IPS-20b (cell line): ENCODE results near the gene CLEC2D.
"Not testable (repeated sequence)": the region's sequence is repeated elsewhere in the genome, so short reads cannot be mapped to it uniquely, and the experiment has no call there.

ENCODE experiments used
- H3K27ac ChIP-seq: one replicate; pipeline ENCODE4 v1.5.1; 2013; ENCODE audit warnings: low read length
- H3K27me3 ChIP-seq: 2 replicates; pipeline ENCODE4 v1.6.1; 2013; ENCODE audit warnings: mild to moderate bottlenecking, low read length, inconsistent platforms; ENCODE audit not compliant: insufficient read depth
- H3K36me3 ChIP-seq: 2 replicates; pipeline ENCODE4 v1.6.1; 2013; ENCODE audit warnings: low read depth, mild to moderate bottlenecking, inconsistent platforms, low read length, moderate library complexity; ENCODE audit not compliant: insufficient read depth
- H3K4me1 ChIP-seq: 2 replicates; pipeline ENCODE4 v1.6.1; 2013; ENCODE audit warnings: mild to moderate bottlenecking, control low read depth, inconsistent platforms, low read length, moderate library complexity; ENCODE audit not compliant: insufficient read depth
- H3K4me3 ChIP-seq: 2 replicates; pipeline ENCODE4 v1.5.1; 2013; ENCODE audit warnings: mild to moderate bottlenecking, low read length, inconsistent platforms
- H3K9ac ChIP-seq: 2 replicates; pipeline ENCODE4 v1.6.1; 2013; ENCODE audit warnings: low read depth, mild to moderate bottlenecking, inconsistent platforms, low read length, moderate library complexity
- H3K9me3 ChIP-seq: 2 replicates; pipeline ENCODE4 v1.6.1; 2013; ENCODE audit warnings: mild to moderate bottlenecking, low read depth, low read length, inconsistent platforms; ENCODE audit not compliant: insufficient read depth

The CLEC2D gene

GRCh38 chr12:9687228-9687627 lies 17.7 kb downstream of the CLEC2D start:
- no peak overlapping the region for H3K27ac ChIP-seq
- H3K9ac ChIP-seq, result no peak overlapping the region
- no peaks in the 10 kb centered on the region for H3K4me1 ChIP-seq
- H3K36me3 ChIP-seq, result peaks cover 19% of the 10 kb centered on the region; the same call in 1 of the 2 replicates
- H3K27me3 ChIP-seq, result no peaks in the 10 kb centered on the region
- H3K4me3 ChIP-seq, result no peak overlapping the region
- no peaks in the 10 kb centered on the region for H3K9me3 ChIP-seq

GRCh38 chr12:9692909-9693308 lies 23.4 kb downstream of the CLEC2D start:
- no peak overlapping the region for H3K9ac ChIP-seq
- H3K4me3 ChIP-seq, result no peak overlapping the region
- H3K9me3 ChIP-seq, result peaks cover 12% of the 10 kb centered on the region
- H3K4me1 ChIP-seq, result no peaks in the 10 kb centered on the region
- H3K27me3 ChIP-seq, result no peaks in the 10 kb centered on the region
- H3K36me3 ChIP-seq, result peaks cover 43% of the 10 kb centered on the region
- H3K27ac ChIP-seq, result no peak overlapping the region

- no peaks in the 10 kb centered on the region for H3K27me3 ChIP-seq
- peaks cover 17% of the 10 kb centered on the region for H3K9me3 ChIP-seq
- H3K4me1 ChIP-seq, result no peaks in the 10 kb centered on the region
- no peak overlapping the region for H3K9ac ChIP-seq
- no peak overlapping the region for H3K27ac ChIP-seq
- no peak overlapping the region for H3K4me3 ChIP-seq
- peaks cover 32% of the 10 kb centered on the region for H3K36me3 ChIP-seq
Observed at GRCh38 chr12:9694241-9694640, 24.7 kb downstream of the CLEC2D start.

- H3K9ac ChIP-seq, H3K27ac ChIP-seq, H3K27me3 ChIP-seq, H3K4me3 ChIP-seq, H3K4me1 ChIP-seq: not testable (repeated sequence)
- Histone ChIP-seq H3K9me3 (peaks cover 24% of the 10 kb centered on the region), H3K36me3 (peaks cover 25% of the 10 kb centered on the region)
Observed at GRCh38 chr12:9695150-9695549, 25.6 kb downstream of the CLEC2D start.

GRCh38 chr12:9695661-9696060 lies 26.1 kb downstream of the CLEC2D start:
- Histone ChIP-seq H3K36me3 (peaks cover 25% of the 10 kb centered on the region), H3K9me3 (peaks cover 24% of the 10 kb centered on the region)
- H3K4me1 ChIP-seq, H3K4me3 ChIP-seq, H3K27ac ChIP-seq, H3K27me3 ChIP-seq, H3K9ac ChIP-seq: not testable (repeated sequence)

- Histone ChIP-seq H3K27me3 (no peaks in the 10 kb centered on the region), H3K4me3 (no peak overlapping the region), H3K4me1 (no peaks in the 10 kb centered on the region), H3K9ac (no peak overlapping the region), H3K9me3 (peaks cover 24% of the 10 kb centered on the region), H3K36me3 (peaks cover 24% of the 10 kb centered on the region), H3K27ac (no peak overlapping the region)
Observed at GRCh38 chr12:9697619-9698018, 28.1 kb downstream of the CLEC2D start.

GRCh38 chr12:9698681-9699080 lies 29.2 kb downstream of the CLEC2D start:
- H3K9me3 ChIP-seq, result peaks cover 24% of the 10 kb centered on the region
- no peaks in the 10 kb centered on the region for H3K27me3 ChIP-seq
- H3K4me1 ChIP-seq, result no peaks in the 10 kb centered on the region
- H3K4me3 ChIP-seq, result no peak overlapping the region
- no peak overlapping the region for H3K27ac ChIP-seq
- peaks cover 19% of the 10 kb centered on the region for H3K36me3 ChIP-seq
- H3K9ac ChIP-seq, result no peak overlapping the region

- Histone ChIP-seq H3K36me3 (peaks cover 14% of the 10 kb centered on the region), H3K4me1 (no peaks in the 10 kb centered on the region), H3K4me3 (no peak overlapping the region), H3K9ac (no peak overlapping the region), H3K27ac (no peak overlapping the region), H3K27me3 (no peaks in the 10 kb centered on the region), H3K9me3 (peaks cover 24% of the 10 kb centered on the region)
Observed at GRCh38 chr12:9699269-9699897, 29.9 kb downstream of the CLEC2D start.

- no peaks in the 10 kb centered on the region for H3K4me1 ChIP-seq
- peaks cover 8% of the 10 kb centered on the region; the same call in 1 of the 2 replicates for H3K36me3 ChIP-seq
- no peak overlapping the region for H3K4me3 ChIP-seq
- H3K9me3 ChIP-seq, result peaks cover 24% of the 10 kb centered on the region
- H3K27me3 ChIP-seq, result no peaks in the 10 kb centered on the region
- no peak overlapping the region for H3K27ac ChIP-seq
- H3K9ac ChIP-seq, result no peak overlapping the region
Observed at GRCh38 chr12:9699898-9700605, 30.5 kb downstream of the CLEC2D start.

- peaks cover 28% of the 10 kb centered on the region for H3K9me3 ChIP-seq
- H3K27ac ChIP-seq, result no peak overlapping the region
- no peaks in the 10 kb centered on the region for H3K27me3 ChIP-seq
- H3K36me3 ChIP-seq, result peaks cover 3% of the 10 kb centered on the region; the same call in 1 of the 2 replicates
- no peaks in the 10 kb centered on the region for H3K4me1 ChIP-seq
- no peak overlapping the region for H3K4me3 ChIP-seq
- H3K9ac ChIP-seq, result no peak overlapping the region
Observed at GRCh38 chr12:9700606-9700956, 31.1 kb downstream of the CLEC2D start.

- no peaks in the 10 kb centered on the region for H3K4me1 ChIP-seq
- peaks cover 25% of the 10 kb centered on the region for H3K9me3 ChIP-seq
- no peak overlapping the region for H3K9ac ChIP-seq
- no peaks in the 10 kb centered on the region for H3K27me3 ChIP-seq
- no peak overlapping the region for H3K27ac ChIP-seq
- H3K4me3 ChIP-seq, result no peak overlapping the region
- no peaks in the 10 kb centered on the region for H3K36me3 ChIP-seq
Observed at GRCh38 chr12:9701380-9702154, 32.1 kb downstream of the CLEC2D start.

GRCh38 chr12:9702255-9702654 lies 32.7 kb downstream of the CLEC2D start:
- Histone ChIP-seq H3K27ac (no peak overlapping the region), H3K27me3 (no peaks in the 10 kb centered on the region), H3K4me3 (no peak overlapping the region), H3K9ac (no peak overlapping the region), H3K4me1 (no peaks in the 10 kb centered on the region), H3K36me3 (no peaks in the 10 kb centered on the region), H3K9me3 (peaks cover 23% of the 10 kb centered on the region)
